CD4-positive, alpha-beta memory T cell (primary cell): Measurements from ENCODE around the gene CEP43. TPM values are rescaled to one million over a fixed set of nuclear protein-coding genes. Genes with fewer than 3 reads are reported as not detected.

ENCODE experiments used
- CTCF ChIA-PET: fragments of 350-600 bp; sonication (Branson Sonifier 250); formaldehyde crosslinking; loops from one replicate; lab custom pipeline; 2021; ENCODE audit warnings: inconsistent platforms; ENCODE audit not compliant: partially characterized antibody; lab: Charles Lee
- POLR2A ChIA-PET: fragments of 350-600 bp; sonication (Branson Sonifier 250); formaldehyde crosslinking; loops from one replicate; lab custom pipeline; 2021; ENCODE audit not compliant: partially characterized antibody; lab: Charles Lee
- DNase-seq, 5 donors: peaks; one replicate each; pipeline versions ENCODE4 v3.0.0 to v3.0.0-alpha.2; 2020 to 2022; ENCODE audit warnings: mixed read lengths in 1 of 5
- H3K27ac ChIP-seq: one replicate; pipeline ENCODE4 v1.7.0; 2013; ENCODE audit warnings: low read depth, low read length
- H3K27me3 ChIP-seq: 2 replicates; pipeline ENCODE4 v1.7.0; 2013; ENCODE audit warnings: mild to moderate bottlenecking, low read length, moderate library complexity; ENCODE audit not compliant: insufficient read depth
- H3K36me3 ChIP-seq: 2 replicates; pipeline ENCODE4 v1.7.0; 2013; ENCODE audit warnings: mild to moderate bottlenecking, low read length, moderate library complexity; ENCODE audit not compliant: insufficient read depth
- H3K4me1 ChIP-seq: 2 replicates; pipeline ENCODE4 v1.7.0; 2013; ENCODE audit warnings: mild to moderate bottlenecking, low read length, moderate library complexity; ENCODE audit not compliant: insufficient read depth
- H3K4me3 ChIP-seq, 2 donors: one replicate each; pipeline ENCODE4 v1.7.0; 2013; ENCODE audit warnings: low read length in 2 of 2, mild to moderate bottlenecking in 1 of 2
- H3K9me3 ChIP-seq, 2 donors: one replicate each; pipeline ENCODE4 v1.7.0; 2013; ENCODE audit warnings: low read length in 2 of 2, control low read depth in 1 of 2; ENCODE audit not compliant: control insufficient read depth in 1 of 2
- H3K27ac Mint-ChIP-seq, 7 donors: one replicate each; pipeline ENCODE4 v1.8.0; 2020 to 2021; ENCODE audit warnings: mixed read lengths in 7 of 7, mild to moderate bottlenecking in 6 of 7, inconsistent platforms in 3 of 7, moderate library complexity in 3 of 7
- H3K27me3 Mint-ChIP-seq, 2 donors: one replicate each; pipeline ENCODE4 v1.8.0; 2020 to 2021; ENCODE audit warnings: mixed read lengths in 2 of 2
- H3K36me3 Mint-ChIP-seq, 2 donors: one replicate each; pipeline ENCODE4 v1.8.0; 2020 to 2021; ENCODE audit warnings: mixed read lengths in 2 of 2, inconsistent platforms in 1 of 2, mild to moderate bottlenecking in 1 of 2
- H3K4me1 Mint-ChIP-seq, 4 donors: one replicate each; pipeline ENCODE4 v1.8.0; 2020 to 2021; ENCODE audit warnings: mixed read lengths in 4 of 4, mild to moderate bottlenecking in 1 of 4
- H3K4me3 Mint-ChIP-seq, 8 donors: one replicate each; pipeline ENCODE4 v1.8.0; 2020 to 2021; ENCODE audit warnings: mixed read lengths in 8 of 8, mild to moderate bottlenecking in 7 of 8, moderate library complexity in 6 of 8, inconsistent platforms in 3 of 8
- H3K9me3 Mint-ChIP-seq, 8 donors: one replicate each; pipeline ENCODE4 v1.8.0; 2020 to 2021; ENCODE audit warnings: mixed read lengths in 8 of 8, mild to moderate bottlenecking in 5 of 8, inconsistent platforms in 3 of 8, moderate library complexity in 1 of 8
- intact Hi-C: fragments of 100-400 bp; cut with micrococcal nuclease; formaldehyde crosslinking; loops from one replicate; pipeline ENCODE4 v1.15.1; 2023
- polyA plus RNA-seq, 2 donors: library from polyadenylated mRNA; unstranded; fragments of 300-500 nt; fragmentation: Illumina TruSeq; gene quantifications; one replicate each; pipeline ENCODE4 v1.2.3, GENCODE V29; 2021
- total RNA-seq, 2 experiments: library from RNA; stranded (reverse); gene quantifications; one replicate each; pipeline ENCODE4 v1.2.3, GENCODE V29; 2021

The CEP43 gene
- total and polyA plus RNA-seq, 4 experiments from 2014 or later, result 4.1 to 24.9 (median 11.9) TPM

- peaks cover 11% of the 10 kb centered on the region for H3K4me1 ChIP-seq
- H3K27ac ChIP-seq, result no peak overlapping the region
- Mint-ChIP-seq H3K9me3 (no peaks in the 10 kb centered on the region), H3K4me1 (peaks cover 18 to 33% (median 23%) of the 10 kb centered on the region in 4 donors), H3K4me3 (no peak overlapping the region), H3K36me3 (peaks cover 6 to 8% of the 10 kb centered on the region in 2 donors), H3K27ac (peak overlapping the region in 2 of 7 donors; percentile 4 to 29), H3K27me3 (no peaks in the 10 kb centered on the region)
- ChIA-PET POLR2A (interaction anchor here (0.9 to 5.6 kb wide), 10 partner anchors 11 to 213 kb away, joined by 3 to 66 read pairs (median 8); partner anchors contain the start of genes CEP43 and RNASET2), CTCF (interaction anchor here (0.5 to 6.8 kb wide), 33 partner anchors 10 to 666 kb away, joined by 3 to 244 read pairs (median 9); partner anchors contain the start of genes CCR6, CEP43 and RNASET2)
- no peak overlapping the region for H3K4me3 ChIP-seq
- H3K36me3 ChIP-seq, result no peaks in the 10 kb centered on the region
- intact Hi-C loops, result loop anchor here (1.0 to 5.0 kb wide), 5 partner anchors 32 to 202 kb away; partner anchors contain the start of gene RNASET2
- DNase-seq, result no peak
- no peaks in the 10 kb centered on the region for H3K9me3 ChIP-seq
- no peaks in the 10 kb centered on the region for H3K27me3 ChIP-seq
Measured at GRCh38 chr6:166988674-166989201, 10.5 kb upstream of the CEP43 start.

- no peaks in the 10 kb centered on the region for H3K27me3 Mint-ChIP-seq
Measured at GRCh38 chr6:166989427-166990032, 9.7 kb upstream of the CEP43 start.

GRCh38 chr6:166996406-166996805, 2.8 kb upstream of the CEP43 start:
- no peak overlapping the region for H3K27ac ChIP-seq
- no peaks in the 10 kb centered on the region for H3K36me3 ChIP-seq
- intact Hi-C loops, result no loop called here
- DNase-seq, result no peak
- H3K9me3 ChIP-seq, result no peaks in the 10 kb centered on the region
- H3K36me3 Mint-ChIP-seq, result peaks cover 8 to 18% of the 10 kb centered on the region in 2 donors
- H3K27me3 Mint-ChIP-seq, result no peaks in the 10 kb centered on the region
- H3K4me3 Mint-ChIP-seq, result peak overlapping the region in 2 of 8 donors; percentile 17 to 40
- H3K27me3 ChIP-seq, result no peaks in the 10 kb centered on the region
- ChIA-PET POLR2A (interaction anchor here (0.6 to 1.4 kb wide), 2 partner anchors 12 to 25 kb away, joined by 3 read pairs; no protein-coding TSS in a partner anchor), CTCF (interaction anchor here (0.8 to 1.5 kb wide), 5 partner anchors 46 to 222 kb away, joined by 3 to 5 read pairs (median 4); no protein-coding TSS in a partner anchor)
- peaks cover 26% of the 10 kb centered on the region for H3K4me1 ChIP-seq
- H3K9me3 Mint-ChIP-seq, result no peaks in the 10 kb centered on the region
- H3K4me3 ChIP-seq, result no peak overlapping the region
- peaks cover 23 to 33% (median 27%) of the 10 kb centered on the region in 4 donors for H3K4me1 Mint-ChIP-seq
- H3K27ac Mint-ChIP-seq, result no peak overlapping the region

More at GRCh38 chr6:166989427-166990032, 9.7 kb upstream of the CEP43 start:
- Mint-ChIP-seq H3K9me3 (no peaks in the 10 kb centered on the region), H3K4me1 (peaks cover 20 to 33% (median 24%) of the 10 kb centered on the region in 4 donors), H3K36me3 (peaks cover 8 to 10% of the 10 kb centered on the region in 2 donors), H3K27ac (peak overlapping the region in 2 of 7 donors; percentile 67 to 78), H3K4me3 (peak overlapping the region in 1 of 8 donors; percentile 12)
- H3K4me1 ChIP-seq, result peaks cover 11% of the 10 kb centered on the region
- peak; percentile 47 to 74 (median 56) for DNase-seq
- no peaks in the 10 kb centered on the region for H3K36me3 ChIP-seq
- ChIA-PET CTCF (interaction anchor here (0.6 to 6.8 kb wide), 53 partner anchors 10 to 714 kb away, joined by 3 to 244 read pairs (median 5); partner anchors contain the start of genes CCR6, CEP43 and RNASET2), POLR2A (interaction anchor here (0.8 to 5.6 kb wide), 18 partner anchors 8 to 214 kb away, joined by 3 to 66 read pairs (median 4); partner anchors contain the start of genes CEP43 and RNASET2)
- H3K4me3 ChIP-seq, result no peak overlapping the region
- intact Hi-C loops, result loop anchor here (1.0 to 5.0 kb wide), 5 partner anchors 33 to 203 kb away; partner anchors contain the start of gene RNASET2
- H3K27me3 ChIP-seq, result no peaks in the 10 kb centered on the region
- H3K9me3 ChIP-seq, result no peaks in the 10 kb centered on the region
- no peak overlapping the region for H3K27ac ChIP-seq

- Histone ChIP-seq H3K27me3 (no peaks in the 10 kb centered on the region), H3K4me3 (peak overlapping the region; percentile 2 to 95), H3K9me3 (no peaks in the 10 kb centered on the region), H3K36me3 (no peaks in the 10 kb centered on the region), H3K27ac (no peak overlapping the region), H3K4me1 (peaks cover 35% of the 10 kb centered on the region)
- Mint-ChIP-seq H3K4me1 (peaks cover 24 to 35% (median 32%) of the 10 kb centered on the region in 4 donors), H3K9me3 (no peaks in the 10 kb centered on the region), H3K27ac (peak overlapping the region; percentile 47 to 89 (median 71)), H3K36me3 (peaks cover 8 to 15% of the 10 kb centered on the region in 2 donors), H3K27me3 (no peaks in the 10 kb centered on the region), H3K4me3 (peak overlapping the region; percentile 85 to 93 (median 89))
- CTCF ChIA-PET, result interaction anchor here (1.2 to 5.9 kb wide), 2 partner anchors 144 kb away, joined by 4 to 40 read pairs; no protein-coding TSS in a partner anchor
- intact Hi-C loops, result no loop called here
- POLR2A ChIA-PET, result interaction anchor here (0.6 to 4.0 kb wide), 4 partner anchors 41 to 125 kb away, joined by 3 to 41 read pairs (median 15); partner anchors contain the start of genes CCR6 and RNASET2
- no peak for DNase-seq
Measured at GRCh38 chr6:166997348-166997747, 1.8 kb upstream of the CEP43 start.

GRCh38 chr6:166997768-166998255, 1.4 kb upstream of the CEP43 start:
- peak overlapping the region; percentile 85 to 93 (median 89) for H3K4me3 Mint-ChIP-seq
- ChIA-PET CTCF (interaction anchor here (0.6 to 5.9 kb wide), 5 partner anchors 14 to 143 kb away, joined by 3 to 40 read pairs (median 3); no protein-coding TSS in a partner anchor), POLR2A (interaction anchor here (0.6 to 4.0 kb wide), 7 partner anchors 41 to 144 kb away, joined by 3 to 41 read pairs (median 24); partner anchors contain the start of genes CCR6 and RNASET2)
- peak overlapping the region; percentile 81 for H3K27ac ChIP-seq
- no peaks in the 10 kb centered on the region for H3K9me3 ChIP-seq
- H3K27me3 ChIP-seq, result no peaks in the 10 kb centered on the region
- H3K27me3 Mint-ChIP-seq, result no peaks in the 10 kb centered on the region
- H3K36me3 ChIP-seq, result no peaks in the 10 kb centered on the region
- H3K27ac Mint-ChIP-seq, result peak overlapping the region; percentile 47 to 89 (median 71)
- peaks cover 38% of the 10 kb centered on the region for H3K4me1 ChIP-seq
- intact Hi-C loops, result loop anchor here (2.0 kb wide), 5 partner anchors 43 to 371 kb away; partner anchors contain the start of gene RPS6KA2
- DNase-seq, result peak; percentile 38 to 69 (median 48)
- H3K4me3 ChIP-seq, result peak overlapping the region; percentile 2 to 95
- H3K9me3 Mint-ChIP-seq, result no peaks in the 10 kb centered on the region
- peaks cover 24 to 35% (median 32%) of the 10 kb centered on the region in 4 donors for H3K4me1 Mint-ChIP-seq
- peaks cover 8 to 14% of the 10 kb centered on the region in 2 donors for H3K36me3 Mint-ChIP-seq

- peak in 2 of 5 donors; percentile 24 to 41 for DNase-seq
- H3K4me3 ChIP-seq, result peak overlapping the region; percentile 85 to 95
- H3K27ac ChIP-seq, result peak overlapping the region; percentile 81
- no peaks in the 10 kb centered on the region for H3K9me3 ChIP-seq
- Mint-ChIP-seq H3K36me3 (peaks cover 8 to 14% of the 10 kb centered on the region in 2 donors), H3K4me1 (peaks cover 24 to 35% (median 32%) of the 10 kb centered on the region in 4 donors), H3K4me3 (peak overlapping the region; percentile 85 to 94 (median 91)), H3K9me3 (no peaks in the 10 kb centered on the region), H3K27ac (peak overlapping the region; percentile 13 to 70 (median 64)), H3K27me3 (no peaks in the 10 kb centered on the region)
- intact Hi-C loops, result loop anchor here (1.0 to 2.0 kb wide), 7 partner anchors 41 to 372 kb away; partner anchors contain the start of gene RPS6KA2
- H3K36me3 ChIP-seq, result no peaks in the 10 kb centered on the region
- no peaks in the 10 kb centered on the region for H3K27me3 ChIP-seq
- H3K4me1 ChIP-seq, result peaks cover 38% of the 10 kb centered on the region
- CTCF ChIA-PET, result interaction anchor here (0.6 to 5.9 kb wide), 13 partner anchors 10 to 143 kb away, joined by 3 to 40 read pairs (median 4); no protein-coding TSS in a partner anchor
- POLR2A ChIA-PET, result interaction anchor here (0.6 to 4.0 kb wide), 21 partner anchors 9 to 144 kb away, joined by 3 to 41 read pairs (median 5); partner anchors contain the start of genes CCR6 and RNASET2
Measured at GRCh38 chr6:166998256-166999144, 697 bp upstream of the CEP43 start.
